Measurements from ENCODE around the gene GIMAP6.
A peak's percentile ranks its signal among the peaks of the same experiment; 100 is the strongest.

Gene GIMAP6

GRCh38 chr7:150656047-150656446, 23.9 kb upstream of the GIMAP6 start:
- Histone ChIP-seq H2BK5ac (ENCODE audit: low read depth, low read length, poor library complexity) (no peak overlapping the region), H2BK120ac (ENCODE audit: insufficient read depth, low read length, poor library complexity) (no peak overlapping the region), H3K79me2 (ENCODE audit: control insufficient read depth, insufficient read depth, low read length, poor library complexity) (no peaks in the 10 kb centered on the region), H3K23ac (ENCODE audit: low read length) (no peak overlapping the region), H3K4me3 (ENCODE audit: low read depth, low read length) (no peak overlapping the region), H2AFZ (ENCODE audit: insufficient read depth, low read length, poor library complexity) (no peak overlapping the region), H3K4ac (ENCODE audit: low read depth, low read length) (no peak overlapping the region), H3K36me3 (ENCODE audit: control insufficient read depth in 1 of 2, insufficient read depth in 2 of 2, low read length in 2 of 2) (no peaks in the 10 kb centered on the region), H4K12ac (ENCODE audit: low read depth, low read length) (no peak overlapping the region), H3K79me1 (ENCODE audit: low read length) (no peaks in the 10 kb centered on the region), H3K18ac (ENCODE audit: low read length) (no peak overlapping the region), H2BK12ac (ENCODE audit: low read length) (no peak overlapping the region), H3K4me1 (ENCODE audit: control insufficient read depth in 1 of 2, insufficient read depth in 2 of 2, low read length in 2 of 2) (no peaks in the 10 kb centered on the region), H2AK5ac (ENCODE audit: low read length) (no peak overlapping the region), H4K8ac (ENCODE audit: low read depth, low read length) (no peak overlapping the region), H3K14ac (ENCODE audit: low read length) (no peak overlapping the region), H3K27ac (ENCODE audit: low read depth, low read length) (no peak overlapping the region), H3K4me2 (ENCODE audit: low read length) (no peak overlapping the region), H4K91ac (ENCODE audit: low read depth, low read length) (no peak overlapping the region), H3K27me3 (ENCODE audit: insufficient read depth, low read length) (no peaks in the 10 kb centered on the region), H3K9me3 (ENCODE audit: insufficient read depth, low read depth, low read length) (peaks cover 3% of the 10 kb centered on the region), H3K9ac (ENCODE audit: low read length) (no peak overlapping the region)
- DNase-seq, result no peak
- WGBS (ENCODE audit: extremely low coverage, insufficient coverage, insufficient read length), result no CpG with 5 or more reads among the region's 5 CpGs

- Histone ChIP-seq H3K23ac (ENCODE audit: low read length) (no peak overlapping the region), H3K4ac (ENCODE audit: low read depth, low read length) (no peak overlapping the region), H4K12ac (ENCODE audit: low read depth, low read length) (no peak overlapping the region), H3K9ac (ENCODE audit: low read length) (no peak overlapping the region), H4K91ac (ENCODE audit: low read depth, low read length) (no peak overlapping the region), H2BK5ac (ENCODE audit: low read depth, low read length, poor library complexity) (no peak overlapping the region), H2AFZ (ENCODE audit: insufficient read depth, low read length, poor library complexity) (no peak overlapping the region), H3K27ac (ENCODE audit: low read depth, low read length) (no peak overlapping the region), H2BK12ac (ENCODE audit: low read length) (no peak overlapping the region), H3K9me3 (ENCODE audit: insufficient read depth, low read depth, low read length) (peaks cover 3% of the 10 kb centered on the region), H3K14ac (ENCODE audit: low read length) (no peak overlapping the region), H3K4me3 (ENCODE audit: low read depth, low read length) (no peak overlapping the region), H2AK5ac (ENCODE audit: low read length) (no peak overlapping the region), H3K27me3 (ENCODE audit: insufficient read depth, low read length) (no peaks in the 10 kb centered on the region), H4K8ac (ENCODE audit: low read depth, low read length) (no peak overlapping the region), H3K4me1 (ENCODE audit: control insufficient read depth in 1 of 2, insufficient read depth in 2 of 2, low read length in 2 of 2) (no peaks in the 10 kb centered on the region), H3K4me2 (ENCODE audit: low read length) (no peak overlapping the region), H3K79me1 (ENCODE audit: low read length) (no peaks in the 10 kb centered on the region), H3K79me2 (ENCODE audit: control insufficient read depth, insufficient read depth, low read length, poor library complexity) (no peaks in the 10 kb centered on the region), H3K36me3 (ENCODE audit: control insufficient read depth in 1 of 2, insufficient read depth in 2 of 2, low read length in 2 of 2) (no peaks in the 10 kb centered on the region), H2BK120ac (ENCODE audit: insufficient read depth, low read length, poor library complexity) (no peak overlapping the region), H3K18ac (ENCODE audit: low read length) (no peak overlapping the region)
- DNase-seq, result no peak
- no CpG with 5 or more reads among the region's 2 CpGs for WGBS (ENCODE audit: extremely low coverage, insufficient coverage, insufficient read length)
Observed at GRCh38 chr7:150654692-150655091, 22.5 kb upstream of the GIMAP6 start.

- H3K4me3 ChIP-seq (ENCODE audit: low read depth, low read length), result no peak overlapping the region
- no peak overlapping the region for H4K12ac ChIP-seq (ENCODE audit: low read depth, low read length)
- H3K23ac ChIP-seq (ENCODE audit: low read length), result no peak overlapping the region
- H3K4me2 ChIP-seq (ENCODE audit: low read length), result no peak overlapping the region
- H3K18ac ChIP-seq (ENCODE audit: low read length), result no peak overlapping the region
- no peaks in the 10 kb centered on the region for H3K36me3 ChIP-seq (ENCODE audit: control insufficient read depth in 1 of 2, insufficient read depth in 2 of 2, low read length in 2 of 2)
- H3K79me2 ChIP-seq (ENCODE audit: control insufficient read depth, insufficient read depth, low read length, poor library complexity), result no peaks in the 10 kb centered on the region
- no peak overlapping the region for H2BK120ac ChIP-seq (ENCODE audit: insufficient read depth, low read length, poor library complexity)
- H3K14ac ChIP-seq (ENCODE audit: low read length), result no peak overlapping the region
- H3K9ac ChIP-seq (ENCODE audit: low read length), result no peak overlapping the region
- H4K91ac ChIP-seq (ENCODE audit: low read depth, low read length), result no peak overlapping the region
- no peaks in the 10 kb centered on the region for H3K4me1 ChIP-seq (ENCODE audit: control insufficient read depth in 1 of 2, insufficient read depth in 2 of 2, low read length in 2 of 2)
- H2BK12ac ChIP-seq (ENCODE audit: low read length), result no peak overlapping the region
- H3K27me3 ChIP-seq (ENCODE audit: insufficient read depth, low read length), result no peaks in the 10 kb centered on the region
- WGBS (ENCODE audit: extremely low coverage, insufficient coverage, insufficient read length), result no CpG with 5 or more reads among the region's 3 CpGs
- H3K27ac ChIP-seq (ENCODE audit: low read depth, low read length), result no peak overlapping the region
- H3K79me1 ChIP-seq (ENCODE audit: low read length), result no peaks in the 10 kb centered on the region
- peak in 1 of 2 donors; percentile 30 for DNase-seq
- H4K8ac ChIP-seq (ENCODE audit: low read depth, low read length), result no peak overlapping the region
- H3K9me3 ChIP-seq (ENCODE audit: insufficient read depth, low read depth, low read length), result no peaks in the 10 kb centered on the region
- no peak overlapping the region for H2AFZ ChIP-seq (ENCODE audit: insufficient read depth, low read length, poor library complexity)
- H2AK5ac ChIP-seq (ENCODE audit: low read length), result no peak overlapping the region
- no peak overlapping the region for H3K4ac ChIP-seq (ENCODE audit: low read depth, low read length)
- H2BK5ac ChIP-seq (ENCODE audit: low read depth, low read length, poor library complexity), result no peak overlapping the region
Observed at GRCh38 chr7:150649080-150649385, 16.8 kb upstream of the GIMAP6 start.

- Histone ChIP-seq H2BK12ac (ENCODE audit: low read length) (no peak overlapping the region), H2BK120ac (ENCODE audit: insufficient read depth, low read length, poor library complexity) (no peak overlapping the region), H3K4me2 (ENCODE audit: low read length) (no peak overlapping the region), H2BK5ac (ENCODE audit: low read depth, low read length, poor library complexity) (no peak overlapping the region), H4K91ac (ENCODE audit: low read depth, low read length) (no peak overlapping the region), H2AFZ (ENCODE audit: insufficient read depth, low read length, poor library complexity) (no peak overlapping the region), H3K27ac (ENCODE audit: low read depth, low read length) (no peak overlapping the region), H3K9ac (ENCODE audit: low read length) (no peak overlapping the region), H2AK5ac (ENCODE audit: low read length) (no peak overlapping the region), H4K12ac (ENCODE audit: low read depth, low read length) (no peak overlapping the region), H3K18ac (ENCODE audit: low read length) (no peak overlapping the region), H3K4me1 (ENCODE audit: control insufficient read depth in 1 of 2, insufficient read depth in 2 of 2, low read length in 2 of 2) (no peaks in the 10 kb centered on the region), H3K36me3 (ENCODE audit: control insufficient read depth in 1 of 2, insufficient read depth in 2 of 2, low read length in 2 of 2) (no peaks in the 10 kb centered on the region), H3K9me3 (ENCODE audit: insufficient read depth, low read depth, low read length) (no peaks in the 10 kb centered on the region), H3K14ac (ENCODE audit: low read length) (no peak overlapping the region), H3K27me3 (ENCODE audit: insufficient read depth, low read length) (no peaks in the 10 kb centered on the region), H3K79me2 (ENCODE audit: control insufficient read depth, insufficient read depth, low read length, poor library complexity) (no peaks in the 10 kb centered on the region), H4K8ac (ENCODE audit: low read depth, low read length) (no peak overlapping the region), H3K23ac (ENCODE audit: low read length) (no peak overlapping the region), H3K4me3 (ENCODE audit: low read depth, low read length) (no peak overlapping the region), H3K4ac (ENCODE audit: low read depth, low read length) (no peak overlapping the region), H3K79me1 (ENCODE audit: low read length) (no peaks in the 10 kb centered on the region)
- DNase-seq, result no peak
- WGBS (ENCODE audit: extremely low coverage, insufficient coverage, insufficient read length), result no CpG with 5 or more reads among the region's 3 CpGs
Observed at GRCh38 chr7:150648353-150649079, 16.3 kb upstream of the GIMAP6 start.

All from trophoblast cell (in vitro differentiated cells and primary cell).